Gastrocnemius medialis (tissue), 4 donors: ENCODE measurements around the gene CSPG5.

Experiments
- CTCF ChIP-seq, 5 experiments: fragments of 450-650 bp in 3 of 5; fragments of 200-600 bp in 2 of 5; sonication (generic) in 2 of 5; IDR thresholded peaks in 4 of 5; conservative IDR thresholded peaks in 1 of 5; 1 replicate in 4 of 5; 2 replicates in 1 of 5; pipeline ENCODE4 v1.5.1; 2016 to 2019; ENCODE audit warnings: antibody characterized with exemption in 5 of 5, mild to moderate bottlenecking in 3 of 5, moderate library complexity in 3 of 5
- POLR2A ChIP-seq, 2 donors: fragments of 450-650 bp; IDR thresholded peaks; one replicate each; pipeline ENCODE4 v1.6.1; 2017; ENCODE audit warnings: antibody characterized with exemption in 2 of 2, mild to moderate bottlenecking in 2 of 2, moderate library complexity in 2 of 2

- TF ChIP-seq CTCF (IDR thresholded peaks at IDR 0.05 in 4 of 5, conservative IDR thresholded peaks at IDR 0.05 in 1 of 5) (no peak), POLR2A (IDR thresholded peaks at IDR 0.05) (no peak)
Measured at GRCh38 chr3:47520756-47521155, 57.9 kb downstream of the CSPG5 start.
